HepG2 (cell line): ENCODE results near the gene PELI2. TPM values are rescaled to one million over a fixed set of nuclear protein-coding genes. Genes with fewer than 3 reads are reported as not detected.

Experiments used
- DR1 ChIP-seq: sonication (generic); formaldehyde crosslinking; IDR thresholded peaks from 2 replicates; pipeline ENCODE4 v1.8.0; 2021; ENCODE audit warnings: mild to moderate bottlenecking, missing genetic modification reagents, inconsistent platforms
- FOSL2 ChIP-seq: sonication (generic); formaldehyde crosslinking; IDR thresholded peaks from 2 replicates; pipeline ENCODE4 v1.4.0; 2020; ENCODE audit warnings: missing genetic modification reagents
- FOXM1 ChIP-seq: sonication (generic); formaldehyde crosslinking; IDR thresholded peaks from 2 replicates; pipeline ENCODE4 v1.5.0; 2020; ENCODE audit warnings: missing genetic modification reagents
- NR2F1 ChIP-seq, 2 experiments: fragments of 450-650 bp in 1 of 2; formaldehyde crosslinking in 1 of 2; IDR thresholded peaks; 2 replicates each; pipeline versions ENCODE4 v1.5.0 to v1.6.1; 2016 to 2020; ENCODE audit warnings: mild to moderate bottlenecking in 1 of 2, missing compliant biosample characterization in 1 of 2, missing genetic modification reagents in 1 of 2, moderate library complexity in 1 of 2
- REPIN1 ChIP-seq: sonication (generic); formaldehyde crosslinking; IDR thresholded peaks from 2 replicates; pipeline ENCODE4 v1.8.0; 2022; ENCODE audit warnings: missing genetic modification reagents, low read depth, mild to moderate bottlenecking, borderline replicate concordance
- SOX13 ChIP-seq, 3 experiments: fragments of 450-650 bp in 1 of 3; sonication (generic) in 1 of 3; formaldehyde crosslinking in 1 of 3; IDR thresholded peaks in 2 of 3; conservative IDR thresholded peaks in 1 of 3; 2 replicates each; pipeline versions ENCODE4 v1.5.0 to v1.6.1; 2016 to 2020; ENCODE audit warnings: antibody characterized with exemption in 1 of 3, mild to moderate bottlenecking in 1 of 3, missing compliant biosample characterization in 1 of 3, missing genetic modification reagents in 1 of 3, moderate library complexity in 1 of 3
- ZNF12 ChIP-seq: sonication (generic); formaldehyde crosslinking; IDR thresholded peaks from 2 replicates; pipeline ENCODE4 v1.5.0; 2020; ENCODE audit warnings: missing genetic modification reagents
- ZNF264 ChIP-seq: sonication (generic); formaldehyde crosslinking; IDR thresholded peaks from 2 replicates; pipeline ENCODE4 v1.4.0; 2020; ENCODE audit warnings: missing genetic modification reagents
- ZNF326 ChIP-seq: sonication (generic); formaldehyde crosslinking; IDR thresholded peaks from 2 replicates; pipeline ENCODE4 v1.4.0; 2020; ENCODE audit warnings: missing genetic modification reagents, borderline replicate concordance
- polyA plus RNA-seq, 8 experiments: library from polyadenylated mRNA; depleted of rRNA in 3 of 8; stranded (reverse) in 7 of 8; unstranded in 1 of 8; fragments of >200 nt; fragmentation: Illumina TruSeq in 4 of 8; extraction: Trizol in 4 of 8; gene quantifications; 2 replicates each; pipeline versions ENCODE4 v1.2.1 to v1.2.3, GENCODE V29; 2011 to 2016; ENCODE audit warnings: low read depth in 4 of 8, missing spikeins in 1 of 8, mixed read lengths in 1 of 8; ENCODE audit not compliant: insufficient read depth in 1 of 8
- total RNA-seq, 5 experiments: library from RNA; depleted of rRNA; stranded (reverse); fragments of >200 nt; fragmentation: Illumina TruSeq; extraction: Trizol; gene quantifications; 2 replicates each; pipeline ENCODE4 v1.2.3, GENCODE V29; 2016; ENCODE audit warnings: low read depth in 1 of 5
- TF ChIP-seq, protein P1 (sequence below): sonication (generic); formaldehyde crosslinking; conservative IDR thresholded peaks from 2 replicates; pipeline ENCODE4 v1.4.0; 2020; ENCODE audit warnings: mild to moderate bottlenecking, missing genetic modification reagents, moderate library complexity
- TF ChIP-seq, protein P2 (sequence below): sonication (generic); formaldehyde crosslinking; IDR thresholded peaks from 2 replicates; pipeline ENCODE4 v1.4.0; 2020; ENCODE audit warnings: missing genetic modification reagents
- TF ChIP-seq, protein P3 (sequence below): sonication (generic); formaldehyde crosslinking; IDR thresholded peaks from 2 replicates; pipeline ENCODE4 v1.4.0; 2020; ENCODE audit warnings: mild to moderate bottlenecking, missing genetic modification reagents

The PELI2 gene
- total and polyA plus RNA-seq, 2 of the 13 experiments (the other 11 are each of a cell fraction or from before 2014, with no cell fraction given) = 0.07 TPM; not detected in 1

DNA sequence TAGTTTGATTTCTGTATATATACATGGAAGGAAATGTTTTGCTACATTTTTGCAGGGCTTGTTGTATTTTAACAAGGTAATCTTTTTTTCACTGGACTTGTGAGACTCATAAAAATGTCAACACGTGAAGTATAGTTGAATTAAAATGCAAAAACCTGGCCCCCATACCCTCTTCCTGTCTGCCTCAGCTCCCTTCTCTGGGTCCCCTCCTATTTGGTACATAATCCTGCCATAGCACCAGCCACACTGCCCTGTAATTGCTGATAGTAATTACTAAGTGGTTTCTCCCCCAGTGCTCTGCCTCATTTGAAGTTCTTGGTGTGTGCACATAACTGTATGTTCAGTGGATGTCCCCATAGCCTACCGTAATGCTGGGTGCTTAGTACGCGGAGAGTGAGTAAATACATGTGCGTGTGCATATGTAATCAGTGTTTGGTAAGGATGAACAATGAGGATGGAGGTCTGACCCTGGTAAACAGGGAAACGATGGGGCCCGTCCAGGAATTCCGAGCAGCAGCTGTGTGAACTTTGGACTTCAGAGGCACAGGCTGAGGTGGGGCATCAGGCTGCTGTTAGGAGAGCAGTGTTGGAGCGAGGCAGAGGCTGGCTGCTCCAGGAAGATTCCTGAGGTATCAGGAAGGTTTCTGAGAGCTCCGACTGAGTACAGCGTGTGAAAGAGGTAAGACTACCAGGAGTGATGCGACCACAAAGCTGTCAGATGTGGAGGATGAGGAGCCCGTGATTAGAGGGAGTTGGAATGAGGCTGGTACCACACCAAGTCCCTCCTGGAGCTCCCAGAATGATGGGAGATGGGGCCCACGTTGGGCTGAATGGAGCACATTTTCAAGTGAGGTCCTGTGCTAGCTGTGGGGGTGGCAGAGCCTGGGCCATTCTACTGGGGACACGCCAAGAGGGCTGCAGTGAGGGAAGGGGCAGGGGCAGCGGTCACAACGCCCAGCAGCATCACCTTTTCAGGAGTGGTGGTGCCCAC, 106.8 kb downstream of the PELI2 start (continued):
- TF ChIP-seq NR2F1 (CRISPR knock-in tag; IDR thresholded peaks at IDR 0.05) = peak; percentile 62 to 74; a peak in 3 of 4 replicates
- TF ChIP-seq ZNF12 (CRISPR knock-in tag) = 0 out of 2 replicates have a peak, but pooled peaks have one; percentile 31
- TF ChIP-seq REPIN1 (CRISPR knock-in tag) = 0 out of 2 replicates have a peak, but pooled peaks have one; percentile 51
- TF ChIP-seq ZNF264 (CRISPR knock-in tag) = no peak
- TF ChIP-seq ZNF326 (CRISPR knock-in tag) = no peak
- peak; percentile 22; the same call in 1 of the 2 replicates for TF ChIP-seq FOSL2 (CRISPR knock-in tag)
- no peak for TF ChIP-seq DR1 (CRISPR knock-in tag)
- TF ChIP-seq, protein P1, sequence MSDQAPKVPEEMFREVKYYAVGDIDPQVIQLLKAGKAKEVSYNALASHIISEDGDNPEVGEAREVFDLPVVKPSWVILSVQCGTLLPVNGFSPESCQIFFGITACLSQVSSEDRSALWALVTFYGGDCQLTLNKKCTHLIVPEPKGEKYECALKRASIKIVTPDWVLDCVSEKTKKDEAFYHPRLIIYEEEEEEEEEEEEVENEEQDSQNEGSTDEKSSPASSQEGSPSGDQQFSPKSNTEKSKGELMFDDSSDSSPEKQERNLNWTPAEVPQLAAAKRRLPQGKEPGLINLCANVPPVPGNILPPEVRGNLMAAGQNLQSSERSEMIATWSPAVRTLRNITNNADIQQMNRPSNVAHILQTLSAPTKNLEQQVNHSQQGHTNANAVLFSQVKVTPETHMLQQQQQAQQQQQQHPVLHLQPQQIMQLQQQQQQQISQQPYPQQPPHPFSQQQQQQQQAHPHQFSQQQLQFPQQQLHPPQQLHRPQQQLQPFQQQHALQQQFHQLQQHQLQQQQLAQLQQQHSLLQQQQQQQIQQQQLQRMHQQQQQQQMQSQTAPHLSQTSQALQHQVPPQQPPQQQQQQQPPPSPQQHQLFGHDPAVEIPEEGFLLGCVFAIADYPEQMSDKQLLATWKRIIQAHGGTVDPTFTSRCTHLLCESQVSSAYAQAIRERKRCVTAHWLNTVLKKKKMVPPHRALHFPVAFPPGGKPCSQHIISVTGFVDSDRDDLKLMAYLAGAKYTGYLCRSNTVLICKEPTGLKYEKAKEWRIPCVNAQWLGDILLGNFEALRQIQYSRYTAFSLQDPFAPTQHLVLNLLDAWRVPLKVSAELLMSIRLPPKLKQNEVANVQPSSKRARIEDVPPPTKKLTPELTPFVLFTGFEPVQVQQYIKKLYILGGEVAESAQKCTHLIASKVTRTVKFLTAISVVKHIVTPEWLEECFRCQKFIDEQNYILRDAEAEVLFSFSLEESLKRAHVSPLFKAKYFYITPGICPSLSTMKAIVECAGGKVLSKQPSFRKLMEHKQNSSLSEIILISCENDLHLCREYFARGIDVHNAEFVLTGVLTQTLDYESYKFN (CRISPR knock-in tag) = peak; percentile 73
- TF ChIP-seq, protein P2, sequence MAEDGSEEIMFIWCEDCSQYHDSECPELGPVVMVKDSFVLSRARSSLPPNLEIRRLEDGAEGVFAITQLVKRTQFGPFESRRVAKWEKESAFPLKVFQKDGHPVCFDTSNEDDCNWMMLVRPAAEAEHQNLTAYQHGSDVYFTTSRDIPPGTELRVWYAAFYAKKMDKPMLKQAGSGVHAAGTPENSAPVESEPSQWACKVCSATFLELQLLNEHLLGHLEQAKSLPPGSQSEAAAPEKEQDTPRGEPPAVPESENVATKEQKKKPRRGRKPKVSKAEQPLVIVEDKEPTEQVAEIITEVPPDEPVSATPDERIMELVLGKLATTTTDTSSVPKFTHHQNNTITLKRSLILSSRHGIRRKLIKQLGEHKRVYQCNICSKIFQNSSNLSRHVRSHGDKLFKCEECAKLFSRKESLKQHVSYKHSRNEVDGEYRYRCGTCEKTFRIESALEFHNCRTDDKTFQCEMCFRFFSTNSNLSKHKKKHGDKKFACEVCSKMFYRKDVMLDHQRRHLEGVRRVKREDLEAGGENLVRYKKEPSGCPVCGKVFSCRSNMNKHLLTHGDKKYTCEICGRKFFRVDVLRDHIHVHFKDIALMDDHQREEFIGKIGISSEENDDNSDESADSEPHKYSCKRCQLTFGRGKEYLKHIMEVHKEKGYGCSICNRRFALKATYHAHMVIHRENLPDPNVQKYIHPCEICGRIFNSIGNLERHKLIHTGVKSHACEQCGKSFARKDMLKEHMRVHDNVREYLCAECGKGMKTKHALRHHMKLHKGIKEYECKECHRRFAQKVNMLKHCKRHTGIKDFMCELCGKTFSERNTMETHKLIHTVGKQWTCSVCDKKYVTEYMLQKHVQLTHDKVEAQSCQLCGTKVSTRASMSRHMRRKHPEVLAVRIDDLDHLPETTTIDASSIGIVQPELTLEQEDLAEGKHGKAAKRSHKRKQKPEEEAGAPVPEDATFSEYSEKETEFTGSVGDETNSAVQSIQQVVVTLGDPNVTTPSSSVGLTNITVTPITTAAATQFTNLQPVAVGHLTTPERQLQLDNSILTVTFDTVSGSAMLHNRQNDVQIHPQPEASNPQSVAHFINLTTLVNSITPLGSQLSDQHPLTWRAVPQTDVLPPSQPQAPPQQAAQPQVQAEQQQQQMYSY (CRISPR knock-in tag) = no peak
- TF ChIP-seq, protein P3, sequence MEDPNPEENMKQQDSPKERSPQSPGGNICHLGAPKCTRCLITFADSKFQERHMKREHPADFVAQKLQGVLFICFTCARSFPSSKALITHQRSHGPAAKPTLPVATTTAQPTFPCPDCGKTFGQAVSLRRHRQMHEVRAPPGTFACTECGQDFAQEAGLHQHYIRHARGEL (CRISPR knock-in tag) = no peak
- TF ChIP-seq FOXM1 (CRISPR knock-in tag) = no peak
- TF ChIP-seq SOX13 (IDR thresholded peaks at IDR 0.05) = peak; percentile 84
- TF ChIP-seq SOX13 (CRISPR knock-in tag; conservative IDR thresholded peaks at IDR 0.05 in 1 of 2, IDR thresholded peaks at IDR 0.05 in 1 of 2) = peak in 1 of 2 experiments; percentile 96; a peak in 2 of 4 replicates
